ENCODE data around the gene CAGE1. TPM values are rescaled to one million over a fixed set of nuclear protein-coding genes. Genes with fewer than 3 reads are reported as not detected.

CAGE1 gene
- not detected in 2 replicates for total RNA-seq

GRCh38 chr6:7389451-7390225 lies at the start of gene CAGE1, which contains the start of gene RIOK1:
CAGE1 (minus strand) TSS chr6:7389742; CDS start chr6:7387173, 2,569 bp downstream.
RIOK1 (plus strand) TSS chr6:7389808; CDS start chr6:7390003, 195 bp downstream.

GRCh38 chr6:7312616-7313504 lies 76.7 kb downstream of the CAGE1 start, which contains the start of gene SSR1:
SSR1 (minus strand) TSS chr6:7313199; CDS start chr6:7313120, 79 bp downstream.

Other genes starting within 250 kb of the CAGE1 start
- 117 and 151 TPM in 2 replicates for gene SSR1, start 76.5 kb downstream of the CAGE1 start, total RNA-seq
- gene RIOK1, start 66 bp upstream of the CAGE1 start, total RNA-seq: 13.0 and 19.3 TPM in 2 replicates
- gene DSP, start 151.9 kb upstream of the CAGE1 start, total RNA-seq: 0.36 and 1.5 TPM in 2 replicates
- 10.0 and 16.2 TPM in 2 replicates for gene SNRNP48, start 200.5 kb upstream of the CAGE1 start, total RNA-seq

Measured in cardiac atrium fibroblast (primary cell).